ENCODE results near the gene TRPV5.
A peak's percentile ranks its signal among the peaks of the same experiment; 100 is the strongest.

Gene TRPV5

GRCh38 chr7:142885311-142886230 is 48.0 kb downstream of the TRPV5 start, which contains the start of gene TRPV6:
Gene TRPV6, minus strand, starts transcription at chr7:142885745.
- DNase-seq (ENCODE audit: low spot score), result no peak

- no peak for DNase-seq (ENCODE audit: low spot score)
These were observed 49.3 kb downstream of the TRPV5 start for GRCh38 chr7:142884286-142884640.

- DNase-seq (ENCODE audit: low spot score), result no peak
These were observed 49.8 kb downstream of the TRPV5 start for GRCh38 chr7:142883571-142884285.

DNA sequence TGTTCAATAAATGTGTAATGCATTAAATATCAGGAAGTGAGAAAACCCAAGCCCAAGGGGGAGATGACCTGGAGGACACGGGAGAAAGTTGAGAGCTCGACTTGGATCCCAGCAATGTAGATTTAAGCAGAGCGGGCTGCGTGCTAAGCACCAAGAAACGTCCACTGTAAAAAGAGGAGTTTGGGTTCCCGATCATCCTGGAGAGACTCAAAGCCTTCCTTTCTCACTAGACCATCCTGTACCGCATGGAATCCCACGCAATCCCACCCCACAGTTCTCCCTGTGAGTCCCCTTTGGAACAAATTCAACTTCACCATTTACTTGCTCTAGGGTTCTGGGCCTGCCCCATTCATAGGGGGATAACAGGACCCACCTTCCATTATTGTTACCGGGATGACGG is 50.4 kb downstream of the TRPV5 start:
- no peak for DNase-seq (ENCODE audit: low spot score)

DNA sequence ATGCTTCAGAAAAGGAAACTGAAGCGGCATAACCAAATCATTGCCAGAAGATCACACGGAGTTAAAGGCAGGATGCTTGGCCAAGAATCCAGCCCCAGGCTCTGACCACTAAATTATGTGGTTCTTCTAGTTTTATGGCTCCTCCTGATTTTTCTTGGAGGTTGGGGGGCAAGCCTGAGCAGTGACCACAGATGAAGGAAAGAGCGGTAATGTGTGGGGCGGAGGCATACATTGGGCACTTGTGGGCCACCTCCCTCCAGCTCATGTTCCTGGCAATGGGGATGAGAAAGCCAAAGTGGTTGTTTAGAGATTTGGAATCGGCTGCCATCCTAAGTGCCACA is 51.2 kb downstream of the TRPV5 start:
- no peak for DNase-seq (ENCODE audit: low spot score)

DNA sequence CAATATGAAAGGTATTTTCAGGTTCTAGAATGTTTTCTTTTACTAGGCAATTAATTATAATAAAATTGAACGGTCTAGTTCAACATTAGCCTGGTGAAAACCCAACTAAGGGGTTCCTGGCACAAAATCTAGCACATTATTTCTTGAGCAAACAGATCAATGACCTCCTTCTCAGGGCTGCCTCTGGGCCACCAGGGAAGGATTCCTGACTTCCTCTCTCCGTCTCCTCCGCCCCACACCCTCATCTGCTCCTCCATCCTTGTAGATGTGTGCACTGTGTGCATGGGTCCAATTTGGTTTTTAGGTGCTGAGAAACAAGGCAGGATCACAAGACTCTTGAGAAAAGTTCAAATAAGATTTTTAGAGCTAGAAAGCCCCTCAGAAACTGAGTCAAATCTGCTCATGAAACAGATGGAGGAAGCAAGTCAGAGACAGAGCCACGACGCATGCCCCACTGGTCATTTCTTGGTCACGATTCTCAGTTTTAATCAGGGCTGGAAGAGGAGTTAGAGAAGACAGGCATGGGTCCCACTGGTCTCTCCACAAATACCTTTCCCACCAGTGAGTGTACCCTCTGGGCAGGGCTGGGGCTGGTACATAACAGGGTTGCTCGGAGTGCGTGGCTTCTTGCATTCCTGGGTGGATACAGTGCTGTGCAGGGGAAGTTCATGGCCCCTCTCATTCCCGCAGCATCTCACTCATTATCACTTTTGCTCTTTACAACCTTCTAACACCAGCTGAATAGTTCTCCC is 51.8 kb downstream of the TRPV5 start:
- DNase-seq (ENCODE audit: low spot score), result no peak

DNA sequence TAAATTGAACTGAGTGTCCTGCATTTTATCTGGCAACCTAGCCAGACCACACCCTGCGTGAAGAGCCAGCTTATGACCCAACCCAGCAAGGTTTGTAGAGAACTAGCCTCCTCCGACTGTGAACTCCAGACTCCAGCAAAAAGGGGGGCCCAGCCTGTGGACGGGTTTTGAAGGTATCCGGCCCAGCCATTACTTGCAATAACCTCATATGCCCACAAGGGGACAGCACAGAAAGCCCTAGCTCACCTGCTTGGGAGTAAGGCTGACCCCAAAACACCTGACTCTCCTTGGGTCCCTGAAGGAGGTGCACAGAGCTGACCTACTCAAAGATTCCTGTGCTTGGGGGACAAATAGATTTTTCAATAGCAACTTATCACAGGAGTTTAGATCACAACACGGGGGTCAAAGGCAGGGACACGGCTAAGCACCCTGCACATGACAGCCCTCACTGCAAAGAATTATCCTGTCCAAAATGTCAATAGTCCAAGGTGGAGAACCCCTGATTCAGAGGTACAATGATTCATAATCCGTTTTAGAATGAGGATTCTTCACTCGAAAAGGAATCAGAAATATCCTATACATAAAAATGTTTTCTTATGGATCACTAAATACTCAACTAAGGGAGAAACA is 52.6 kb downstream of the TRPV5 start:
- peak; percentile 60 for DNase-seq (ENCODE audit: low spot score)

DNA sequence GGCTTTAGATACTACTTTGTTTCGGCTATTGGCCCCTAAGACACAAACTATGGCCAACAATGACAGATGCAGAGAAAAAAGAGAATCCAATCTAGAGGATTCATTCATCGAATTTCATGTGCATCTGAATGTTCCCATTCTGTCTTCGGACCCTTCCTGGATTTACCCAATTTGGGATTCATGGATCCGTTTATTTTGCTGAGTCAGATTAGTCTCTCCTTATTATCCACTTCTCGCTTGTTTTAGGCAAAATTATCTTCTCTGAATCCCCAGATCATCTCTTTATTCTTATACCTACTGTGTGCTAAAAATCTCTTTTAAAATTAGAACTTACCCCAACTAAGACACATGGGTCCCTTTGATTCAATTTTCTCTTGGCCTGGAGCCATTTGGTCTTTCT is 54.5 kb downstream of the TRPV5 start:
- no peak for DNase-seq (ENCODE audit: low spot score)

DNA sequence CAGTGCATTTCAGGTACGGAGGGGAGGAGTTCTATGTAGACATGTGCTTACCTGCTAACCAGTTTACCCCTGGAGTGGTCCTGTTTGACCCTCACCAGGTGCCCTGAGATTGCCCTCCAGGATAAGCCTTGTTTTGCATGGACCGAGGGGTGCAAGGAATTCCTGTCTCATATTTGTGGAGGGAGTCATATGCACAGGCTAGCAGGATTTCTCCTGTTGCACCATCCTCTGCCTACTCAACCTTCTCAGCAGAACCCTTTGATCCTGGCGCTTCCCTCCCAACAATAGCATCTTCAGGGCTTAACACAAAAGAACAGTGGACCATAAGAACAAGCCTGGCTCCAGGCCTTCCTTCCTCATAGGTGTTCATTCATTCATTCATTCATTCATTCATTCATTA is 55.2 kb downstream of the TRPV5 start:
- DNase-seq (ENCODE audit: low spot score), result no peak

GRCh38 chr7:142876991-142877910 is 56.3 kb downstream of the TRPV5 start:
- no peak for DNase-seq (ENCODE audit: low spot score)

GRCh38 chr7:142876236-142876960 is 57.1 kb downstream of the TRPV5 start:
- DNase-seq (ENCODE audit: low spot score), result no peak

DNA sequence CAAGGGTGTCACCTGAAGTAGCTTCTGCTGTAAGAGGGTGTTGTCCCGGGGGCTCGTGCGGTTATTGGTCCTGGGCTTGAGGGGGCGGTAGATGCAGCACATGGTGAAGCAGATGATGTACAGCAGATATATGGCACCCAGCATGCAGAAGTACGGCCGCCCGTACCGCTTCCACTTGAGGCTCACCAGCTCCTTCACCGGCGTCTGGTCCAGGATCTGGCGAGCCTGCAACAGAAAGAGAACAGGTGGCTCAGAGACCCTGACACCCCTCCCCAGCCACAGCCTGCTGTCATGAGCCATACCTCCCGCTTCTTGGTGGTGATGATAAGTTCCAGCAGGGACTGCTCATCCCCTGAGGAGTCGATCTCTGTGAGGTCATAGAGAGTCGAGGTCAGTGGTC is 58.1 kb downstream of the TRPV5 start:
- no peak for DNase-seq (ENCODE audit: low spot score)

- DNase-seq (ENCODE audit: low spot score), result no peak
These were observed 58.7 kb downstream of the TRPV5 start for GRCh38 chr7:142874837-142875236.

DNA sequence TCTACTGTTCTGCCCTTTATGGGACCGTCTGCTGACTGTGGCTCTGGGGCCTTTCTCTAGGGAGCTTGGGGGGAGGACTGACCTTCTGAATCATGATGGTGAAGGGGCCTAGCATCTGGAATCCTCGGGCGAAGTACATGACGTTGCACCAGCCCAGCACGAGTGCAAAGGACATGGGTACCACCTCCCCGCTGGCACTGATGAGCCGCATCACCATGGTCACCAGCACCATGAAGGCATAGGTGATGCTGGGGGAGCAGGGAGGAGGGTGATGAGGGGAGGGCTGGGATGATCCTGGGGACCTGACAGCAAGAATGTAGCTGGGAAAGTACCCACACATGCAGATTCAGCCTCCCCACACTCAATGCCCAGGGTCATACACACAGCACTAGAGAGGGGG is 59.1 kb downstream of the TRPV5 start:
- no peak for DNase-seq (ENCODE audit: low spot score)

GRCh38 chr7:142873871-142874270 is 59.7 kb downstream of the TRPV5 start:
- DNase-seq (ENCODE audit: low spot score), result no peak

DNA sequence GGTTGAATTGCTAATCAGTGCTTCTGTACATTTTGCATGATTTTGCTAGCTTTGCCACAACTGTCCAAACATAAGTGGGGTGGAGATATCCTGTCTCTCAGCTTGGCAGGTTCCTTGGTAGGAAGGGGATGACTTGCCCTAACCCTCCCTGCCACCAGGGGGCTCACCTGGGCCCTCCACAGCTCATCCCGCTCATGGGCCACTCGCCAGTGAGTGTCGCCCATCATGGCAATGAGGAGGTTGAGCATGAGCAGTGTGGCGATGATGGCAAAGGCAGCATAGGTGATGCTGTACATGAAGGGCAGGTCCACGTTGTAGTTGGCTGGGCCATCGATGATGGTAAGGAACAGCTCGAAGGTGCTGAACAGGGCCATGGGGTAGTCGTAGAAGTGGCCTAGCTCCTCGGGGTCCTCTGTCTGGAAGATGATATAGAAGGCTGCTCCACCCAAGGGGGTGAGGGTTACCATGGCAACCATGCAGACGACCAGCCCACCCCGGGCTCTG is 60.2 kb downstream of the TRPV5 start:
- DNase-seq (ENCODE audit: low spot score), result peak; percentile 36

GRCh38 chr7:142872106-142872675 is 61.4 kb downstream of the TRPV5 start:
- DNase-seq (ENCODE audit: low spot score), result no peak

DNA sequence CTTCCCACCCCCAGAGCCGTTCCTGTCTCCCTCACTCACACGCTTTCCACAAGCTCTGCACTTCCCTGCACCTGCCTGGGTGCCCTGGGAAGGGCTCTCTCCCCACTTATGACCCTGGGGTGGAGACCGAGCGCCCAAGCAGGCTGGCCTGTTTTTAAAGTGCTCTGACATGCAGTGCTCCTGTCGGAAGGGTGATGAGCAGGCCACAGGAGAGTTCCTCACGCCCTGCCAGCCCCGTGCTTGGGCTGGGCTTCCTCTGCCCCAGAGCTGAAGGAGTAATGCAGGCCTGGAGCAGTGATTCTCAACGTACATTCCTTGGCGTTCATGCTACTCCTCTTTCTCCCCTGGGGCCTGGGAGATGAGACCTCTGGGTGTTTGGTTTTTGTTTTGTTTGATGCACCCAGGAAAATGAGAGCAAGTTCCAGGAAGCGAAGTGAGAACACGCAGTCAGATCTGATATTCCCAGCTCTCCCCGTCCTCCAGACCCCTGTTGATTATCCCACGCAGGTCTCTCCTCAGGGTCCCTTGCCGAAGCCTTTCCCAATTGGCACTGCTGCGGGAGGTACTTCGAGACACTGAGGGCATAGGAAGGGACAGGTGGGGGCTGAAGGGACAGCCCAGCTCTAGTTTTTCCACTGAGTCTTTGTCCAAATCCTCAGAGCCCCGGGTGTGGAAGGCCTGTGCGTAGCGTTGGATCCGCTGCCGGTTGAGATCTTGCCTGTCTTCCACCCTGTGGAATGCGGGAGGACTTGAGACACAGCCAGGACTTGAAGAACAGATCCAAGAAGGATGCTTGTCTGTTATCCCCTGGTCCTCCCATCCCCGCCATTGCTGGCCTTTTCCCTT is 62.1 kb downstream of the TRPV5 start:
- no peak for DNase-seq (ENCODE audit: low spot score)
